IPS DF 6.9 (cell line): ENCODE data around the gene ATF6B.

Experiments used
- DNase-seq: peaks from one replicate; pipeline ENCODE4 v3.0.0-alpha.2; 2013; ENCODE audit warnings: low read depth, low spot score
- H3K27ac ChIP-seq: one replicate; pipeline ENCODE4 v1.5.1; 2013; ENCODE audit warnings: low read length, control low read depth
- H3K27me3 ChIP-seq: 2 replicates; pipeline ENCODE4 v1.6.1; 2013; ENCODE audit warnings: mild to moderate bottlenecking, low read length; ENCODE audit not compliant: control insufficient read depth, insufficient read depth
- H3K36me3 ChIP-seq: 2 replicates; pipeline ENCODE4 v1.6.1; 2013; ENCODE audit warnings: low read length; ENCODE audit not compliant: control insufficient read depth, insufficient read depth
- H3K4me1 ChIP-seq: 2 replicates; pipeline ENCODE4 v1.6.1; 2013; ENCODE audit warnings: low read length; ENCODE audit not compliant: control insufficient read depth, insufficient read depth
- H3K4me3 ChIP-seq: 2 replicates; pipeline ENCODE4 v1.5.1; 2013; ENCODE audit warnings: mild to moderate bottlenecking, low read length
- H3K9me3 ChIP-seq: 2 replicates; pipeline ENCODE4 v1.6.1; 2013; ENCODE audit warnings: low read length, inconsistent platforms; ENCODE audit not compliant: control insufficient read depth, insufficient read depth
- WGBS: extraction: QIAGEN DNeasy Blood & Tissue Kit; methylation state at CpG from one replicate; pipeline ENCODE4 v1.1.7; 2013; ENCODE audit warnings: mixed read lengths, missing lambda C conversion rate; ENCODE audit not compliant: insufficient read length, insufficient coverage; 5-methylcytosine and 5-hydroxymethylcytosine counted together

The ATF6B gene

GRCh38 chr6:32129297-32130088 lies 1.4 kb upstream of the ATF6B start:
- no peak for DNase-seq
- Histone ChIP-seq H3K27me3 (no peaks in the 10 kb centered on the region), H3K9me3 (no peaks in the 10 kb centered on the region), H3K36me3 (no peaks in the 10 kb centered on the region), H3K4me3 (peak overlapping the region; percentile 91; the same call in 1 of the 2 replicates), H3K27ac (no peak overlapping the region), H3K4me1 (no peaks in the 10 kb centered on the region)
- WGBS, result no CpG with 5 or more reads among the region's 22 CpGs

GRCh38 chr6:32128751-32129296 lies 778 bp upstream of the ATF6B start:
- no CpG with 5 or more reads among the region's 13 CpGs for WGBS
- no peaks in the 10 kb centered on the region for H3K36me3 ChIP-seq
- DNase-seq, result no peak
- H3K9me3 ChIP-seq, result no peaks in the 10 kb centered on the region
- H3K27ac ChIP-seq, result no peak overlapping the region
- no peaks in the 10 kb centered on the region for H3K4me1 ChIP-seq
- no peaks in the 10 kb centered on the region for H3K27me3 ChIP-seq
- no peak overlapping the region for H3K4me3 ChIP-seq

- H3K36me3 ChIP-seq, result no peaks in the 10 kb centered on the region
- no peak overlapping the region for H3K27ac ChIP-seq
- no peak for DNase-seq
- no peaks in the 10 kb centered on the region for H3K9me3 ChIP-seq
- H3K4me1 ChIP-seq, result no peaks in the 10 kb centered on the region
- peak overlapping the region; percentile 95; the same call in 1 of the 2 replicates for H3K4me3 ChIP-seq
- H3K27me3 ChIP-seq, result no peaks in the 10 kb centered on the region
- WGBS, result no CpG with 5 or more reads among the region's 9 CpGs
Observed at GRCh38 chr6:32127409-32127716, 683 bp downstream of the ATF6B start.

- no peak overlapping the region for H3K4me3 ChIP-seq
- H3K9me3 ChIP-seq, result no peaks in the 10 kb centered on the region
- WGBS, result no CpG with 5 or more reads among the region's 8 CpGs
- DNase-seq, result no peak
- H3K27me3 ChIP-seq, result no peaks in the 10 kb centered on the region
- no peaks in the 10 kb centered on the region for H3K4me1 ChIP-seq
- no peak overlapping the region for H3K27ac ChIP-seq
- no peaks in the 10 kb centered on the region for H3K36me3 ChIP-seq
Observed at GRCh38 chr6:32126880-32127279, 1.2 kb downstream of the ATF6B start.

- no peak overlapping the region for H3K4me3 ChIP-seq
- no peak for DNase-seq
- H3K36me3 ChIP-seq, result peaks cover 5% of the 10 kb centered on the region; the same call in 1 of the 2 replicates
- H3K27me3 ChIP-seq, result no peaks in the 10 kb centered on the region
- H3K27ac ChIP-seq, result no peak overlapping the region
- no peaks in the 10 kb centered on the region for H3K4me1 ChIP-seq
- H3K9me3 ChIP-seq, result no peaks in the 10 kb centered on the region
- WGBS, result no CpG with 5 or more reads among the region's 4 CpGs
Observed at GRCh38 chr6:32123681-32124080, 4.4 kb downstream of the ATF6B start.

GRCh38 chr6:32120573-32121059 lies 7.4 kb downstream of the ATF6B start:
- WGBS, result no CpG with 5 or more reads among the region's 12 CpGs
- peaks cover 10% of the 10 kb centered on the region; the same call in 1 of the 2 replicates for H3K36me3 ChIP-seq
- no peaks in the 10 kb centered on the region for H3K4me1 ChIP-seq
- H3K27me3 ChIP-seq, result no peaks in the 10 kb centered on the region
- H3K9me3 ChIP-seq, result no peaks in the 10 kb centered on the region
- H3K4me3 ChIP-seq, result no peak overlapping the region
- no peak overlapping the region for H3K27ac ChIP-seq
- DNase-seq, result no peak

- peaks cover 14% of the 10 kb centered on the region; the same call in 1 of the 2 replicates for H3K36me3 ChIP-seq
Observed at GRCh38 chr6:32118782-32119628, 9.0 kb downstream of the ATF6B start.

GRCh38 chr6:32117461-32117860 lies 10.6 kb downstream of the ATF6B start:
- DNase-seq, result no peak
- WGBS, result no CpG with 5 or more reads among the region's 9 CpGs
- no peak overlapping the region for H3K27ac ChIP-seq
- no peak overlapping the region for H3K4me3 ChIP-seq
- H3K27me3 ChIP-seq, result no peaks in the 10 kb centered on the region
- H3K4me1 ChIP-seq, result no peaks in the 10 kb centered on the region
- no peaks in the 10 kb centered on the region for H3K9me3 ChIP-seq
- H3K36me3 ChIP-seq, result peaks cover 14% of the 10 kb centered on the region; the same call in 1 of the 2 replicates

More at GRCh38 chr6:32118782-32119628, 9.0 kb downstream of the ATF6B start:
- no peaks in the 10 kb centered on the region for H3K27me3 ChIP-seq
- DNase-seq, result no peak
- no peaks in the 10 kb centered on the region for H3K4me1 ChIP-seq
- H3K27ac ChIP-seq, result no peak overlapping the region
- no peaks in the 10 kb centered on the region for H3K9me3 ChIP-seq
- WGBS, result no CpG with 5 or more reads among the region's 17 CpGs
- H3K4me3 ChIP-seq, result no peak overlapping the region

GRCh38 chr6:32116674-32117073 lies 11.4 kb downstream of the ATF6B start:
- Histone ChIP-seq H3K4me1 (no peaks in the 10 kb centered on the region), H3K27ac (no peak overlapping the region), H3K27me3 (no peaks in the 10 kb centered on the region), H3K9me3 (no peaks in the 10 kb centered on the region), H3K4me3 (no peak overlapping the region), H3K36me3 (peaks cover 14% of the 10 kb centered on the region; the same call in 1 of the 2 replicates)
- no CpG with 5 or more reads among the region's 7 CpGs for WGBS
- DNase-seq, result no peak

- H3K27me3 ChIP-seq, result no peaks in the 10 kb centered on the region
- H3K27ac ChIP-seq, result no peak overlapping the region
- DNase-seq, result no peak
- H3K4me1 ChIP-seq, result no peaks in the 10 kb centered on the region
- WGBS, result no CpG with 5 or more reads among the region's 6 CpGs
- peaks cover 10% of the 10 kb centered on the region; the same call in 1 of the 2 replicates for H3K36me3 ChIP-seq
- H3K9me3 ChIP-seq, result no peaks in the 10 kb centered on the region
- no peak overlapping the region for H3K4me3 ChIP-seq
Observed at GRCh38 chr6:32115623-32116022, 12.4 kb downstream of the ATF6B start.
